PC-9 (cell line): ENCODE data around the gene CMTM3.

Source experiments
- EZH2 ChIP-seq: fragments of 200-600 bp; sonication (generic); IDR thresholded peaks from 2 replicates; pipeline ENCODE4 v1.8.0; 2017; ENCODE audit warnings: antibody characterized with exemption, low read depth
- TF ChIP-seq, protein P1 (sequence below): fragments of 200-600 bp; sonication (generic); conservative IDR thresholded peaks from 2 replicates; pipeline ENCODE4 v1.6.1; 2017; ENCODE audit warnings: mixed run types, antibody characterized with exemption, mild to moderate bottlenecking, moderate library complexity

DNA sequence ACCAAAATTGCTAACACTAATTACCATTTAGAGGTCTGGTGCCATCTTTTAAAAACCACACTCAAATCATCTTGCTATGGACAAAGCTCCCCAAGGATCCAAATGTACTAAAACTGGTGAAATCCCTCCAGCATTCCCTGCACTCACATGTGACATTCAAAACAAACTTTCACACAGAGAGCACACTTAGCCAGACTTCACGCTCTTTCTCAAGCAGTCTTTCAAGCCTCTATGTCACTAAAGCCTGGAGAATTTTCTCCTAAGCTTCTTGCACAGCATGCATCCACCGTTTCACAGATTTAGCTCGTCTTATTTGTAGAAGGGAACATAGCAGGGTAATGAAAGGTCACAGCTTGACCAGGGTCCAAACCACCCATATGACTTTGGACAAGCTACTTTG, 19.3 kb downstream of the CMTM3 start:
- TF ChIP-seq, protein P1, sequence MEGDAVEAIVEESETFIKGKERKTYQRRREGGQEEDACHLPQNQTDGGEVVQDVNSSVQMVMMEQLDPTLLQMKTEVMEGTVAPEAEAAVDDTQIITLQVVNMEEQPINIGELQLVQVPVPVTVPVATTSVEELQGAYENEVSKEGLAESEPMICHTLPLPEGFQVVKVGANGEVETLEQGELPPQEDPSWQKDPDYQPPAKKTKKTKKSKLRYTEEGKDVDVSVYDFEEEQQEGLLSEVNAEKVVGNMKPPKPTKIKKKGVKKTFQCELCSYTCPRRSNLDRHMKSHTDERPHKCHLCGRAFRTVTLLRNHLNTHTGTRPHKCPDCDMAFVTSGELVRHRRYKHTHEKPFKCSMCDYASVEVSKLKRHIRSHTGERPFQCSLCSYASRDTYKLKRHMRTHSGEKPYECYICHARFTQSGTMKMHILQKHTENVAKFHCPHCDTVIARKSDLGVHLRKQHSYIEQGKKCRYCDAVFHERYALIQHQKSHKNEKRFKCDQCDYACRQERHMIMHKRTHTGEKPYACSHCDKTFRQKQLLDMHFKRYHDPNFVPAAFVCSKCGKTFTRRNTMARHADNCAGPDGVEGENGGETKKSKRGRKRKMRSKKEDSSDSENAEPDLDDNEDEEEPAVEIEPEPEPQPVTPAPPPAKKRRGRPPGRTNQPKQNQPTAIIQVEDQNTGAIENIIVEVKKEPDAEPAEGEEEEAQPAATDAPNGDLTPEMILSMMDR = no peak
- TF ChIP-seq EZH2 = no peak
